Measurements from ENCODE around the gene CARD9. TPM values are rescaled to one million over a fixed set of nuclear protein-coding genes. Genes with fewer than 3 reads are reported as not detected.

The CARD9 gene
- total RNA-seq, 4 donors from 2014 or later: 2.3 to 7.4 (median 3.3) TPM

DNA sequence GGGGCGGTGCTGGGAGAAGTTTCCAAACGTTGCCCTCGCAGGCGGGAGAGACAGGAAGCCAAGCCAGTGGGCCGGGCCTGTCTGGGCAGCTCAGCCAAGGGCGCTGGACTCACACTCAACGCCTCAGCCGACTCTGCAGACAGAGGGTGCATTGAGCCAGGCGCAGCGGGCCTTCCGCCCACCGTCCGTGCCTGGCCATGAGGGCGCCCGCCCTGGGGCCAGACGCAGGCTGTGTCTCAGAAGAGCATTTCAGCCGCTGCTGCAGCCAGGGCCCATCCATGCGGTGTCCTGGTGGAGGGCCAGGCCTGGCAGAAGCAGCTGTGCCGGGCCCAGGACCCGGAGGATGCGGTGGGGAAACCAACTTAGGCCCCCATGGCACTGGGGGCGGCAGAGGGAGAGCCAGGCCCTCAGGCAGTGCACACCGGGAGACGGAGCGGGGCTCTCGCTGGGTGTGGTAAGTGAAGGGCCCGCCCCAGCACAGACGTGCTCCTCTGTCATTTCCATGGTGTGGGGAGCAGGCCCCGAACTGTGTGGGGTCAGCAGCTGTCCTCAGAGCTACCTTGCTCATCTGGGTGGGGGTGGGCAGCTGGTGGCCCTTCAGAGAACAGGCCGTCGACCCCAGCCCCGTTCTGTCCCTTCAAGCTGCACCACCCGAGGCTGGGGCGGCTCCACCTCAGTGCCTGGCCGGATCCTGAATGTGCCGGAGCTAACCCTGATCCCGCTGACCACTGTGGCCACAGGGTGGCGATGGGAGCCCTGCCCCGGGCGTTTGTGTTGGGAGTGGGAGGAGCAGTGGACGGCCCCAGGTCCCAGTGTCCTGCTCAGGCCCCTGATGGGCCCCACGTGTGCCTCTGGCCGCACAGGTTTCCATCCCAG is 27.9 kb downstream of the CARD9 start:
- peak in 1 of 2 donors; percentile 88 for DNase-seq (ENCODE audit: low spot score in 2 of 2)
- TF ChIP-seq, protein P1, sequence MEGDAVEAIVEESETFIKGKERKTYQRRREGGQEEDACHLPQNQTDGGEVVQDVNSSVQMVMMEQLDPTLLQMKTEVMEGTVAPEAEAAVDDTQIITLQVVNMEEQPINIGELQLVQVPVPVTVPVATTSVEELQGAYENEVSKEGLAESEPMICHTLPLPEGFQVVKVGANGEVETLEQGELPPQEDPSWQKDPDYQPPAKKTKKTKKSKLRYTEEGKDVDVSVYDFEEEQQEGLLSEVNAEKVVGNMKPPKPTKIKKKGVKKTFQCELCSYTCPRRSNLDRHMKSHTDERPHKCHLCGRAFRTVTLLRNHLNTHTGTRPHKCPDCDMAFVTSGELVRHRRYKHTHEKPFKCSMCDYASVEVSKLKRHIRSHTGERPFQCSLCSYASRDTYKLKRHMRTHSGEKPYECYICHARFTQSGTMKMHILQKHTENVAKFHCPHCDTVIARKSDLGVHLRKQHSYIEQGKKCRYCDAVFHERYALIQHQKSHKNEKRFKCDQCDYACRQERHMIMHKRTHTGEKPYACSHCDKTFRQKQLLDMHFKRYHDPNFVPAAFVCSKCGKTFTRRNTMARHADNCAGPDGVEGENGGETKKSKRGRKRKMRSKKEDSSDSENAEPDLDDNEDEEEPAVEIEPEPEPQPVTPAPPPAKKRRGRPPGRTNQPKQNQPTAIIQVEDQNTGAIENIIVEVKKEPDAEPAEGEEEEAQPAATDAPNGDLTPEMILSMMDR (IDR thresholded peaks at IDR 0.05): peak; percentile 6 to 27
- no peak for TF ChIP-seq EP300 (IDR thresholded peaks at IDR 0.05)
- TF ChIP-seq POLR2A (IDR thresholded peaks at IDR 0.05): no peak
- peak in 1 of 3 donors; percentile 27 for TF ChIP-seq POLR2AphosphoS5 (IDR thresholded peaks at IDR 0.05)
- H3K36me3 ChIP-seq: peaks cover 9% of the 10 kb centered on the region

GRCh38 chr9:136344544-136345280 is 28.8 kb downstream of the CARD9 start:
- Histone ChIP-seq H3K9me3 (no peaks in the 10 kb centered on the region), H3K36me3 (peaks cover 9% of the 10 kb centered on the region), H3K4me3 (peak overlapping the region; percentile 21), H3K4me1 (peaks cover 48% of the 10 kb centered on the region), H3K27me3 (no peaks in the 10 kb centered on the region), H3K27ac (no peak overlapping the region)
- no peak for TF ChIP-seq POLR2A (IDR thresholded peaks at IDR 0.05)
- TF ChIP-seq, protein P1 (IDR thresholded peaks at IDR 0.05): no peak
- no peak for TF ChIP-seq POLR2AphosphoS5 (IDR thresholded peaks at IDR 0.05)
- TF ChIP-seq EP300 (IDR thresholded peaks at IDR 0.05): no peak
- WGBS: 64% methylated on average over 18 of the region's 21 CpGs
- no peak for DNase-seq (ENCODE audit: low spot score in 2 of 2)

More for the DNA sequence above, 27.9 kb downstream of the CARD9 start:
- no peaks in the 10 kb centered on the region for H3K9me3 ChIP-seq
- peaks cover 48% of the 10 kb centered on the region for H3K4me1 ChIP-seq
- no peaks in the 10 kb centered on the region for H3K27me3 ChIP-seq
- H3K4me3 ChIP-seq: peak overlapping the region; percentile 21
- WGBS: 20% methylated on average over 17 of the region's 43 CpGs
- H3K27ac ChIP-seq: no peak overlapping the region

GRCh38 chr9:136343884-136344269 is 29.6 kb downstream of the CARD9 start:
- no peak overlapping the region for H3K27ac ChIP-seq
- peaks cover 5% of the 10 kb centered on the region for H3K36me3 ChIP-seq
- H3K4me3 ChIP-seq: no peak overlapping the region
- peaks cover 48% of the 10 kb centered on the region for H3K4me1 ChIP-seq
- no peaks in the 10 kb centered on the region for H3K9me3 ChIP-seq
- TF ChIP-seq EP300 (IDR thresholded peaks at IDR 0.05) (no peak), POLR2AphosphoS5 (IDR thresholded peaks at IDR 0.05) (no peak), POLR2A (IDR thresholded peaks at IDR 0.05) (no peak)
- TF ChIP-seq, protein P1 (IDR thresholded peaks at IDR 0.05): no peak
- no peaks in the 10 kb centered on the region for H3K27me3 ChIP-seq
- DNase-seq (ENCODE audit: low spot score in 2 of 2): no peak
- WGBS: 97% methylated on average over 22 of the region's 24 CpGs

DNA sequence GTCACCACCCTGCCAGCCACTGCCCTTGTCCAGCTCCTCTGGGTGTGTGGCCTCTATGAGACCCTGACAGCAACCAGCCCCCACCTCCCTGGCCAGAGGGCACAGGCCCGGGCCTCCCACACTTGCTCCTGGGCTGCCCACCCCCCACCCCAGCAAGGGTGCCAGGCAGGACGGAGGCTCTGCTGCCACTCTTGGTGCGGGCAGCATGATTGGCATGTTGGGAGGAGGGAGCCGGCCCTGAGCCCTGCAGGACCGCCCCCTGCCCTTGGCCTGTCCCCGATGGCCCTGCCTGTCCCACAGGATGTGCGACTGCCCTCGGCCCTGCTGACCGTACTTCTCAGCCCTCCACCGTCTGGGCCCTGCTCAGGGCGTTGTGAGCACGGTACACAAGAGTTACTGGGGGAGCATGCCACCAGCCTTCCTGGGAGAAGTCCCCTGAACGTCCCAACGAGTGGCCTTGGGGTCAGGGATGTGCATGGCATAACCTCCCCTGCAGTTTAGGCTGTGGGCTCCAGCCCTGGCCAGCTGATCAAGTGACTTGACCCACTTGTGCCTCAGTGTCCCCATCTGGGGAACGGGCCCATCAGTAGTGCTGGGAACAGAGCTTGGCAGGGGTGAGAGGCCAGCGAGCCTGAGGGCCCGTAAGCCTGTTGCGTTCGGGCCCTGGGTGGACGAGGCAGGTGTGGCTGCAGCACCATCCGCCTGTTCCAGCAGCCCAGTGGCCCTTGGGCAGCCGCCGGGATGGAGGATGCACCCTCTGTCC is 30.2 kb downstream of the CARD9 start:
- TF ChIP-seq, protein P1 (IDR thresholded peaks at IDR 0.05): no peak
- TF ChIP-seq POLR2AphosphoS5 (IDR thresholded peaks at IDR 0.05) (no peak), EP300 (IDR thresholded peaks at IDR 0.05) (no peak), POLR2A (IDR thresholded peaks at IDR 0.05) (no peak)
- Histone ChIP-seq H3K4me1 (peaks cover 48% of the 10 kb centered on the region), H3K4me3 (peak overlapping the region; percentile 52), H3K27ac (no peak overlapping the region), H3K9me3 (no peaks in the 10 kb centered on the region), H3K36me3 (peaks cover 9% of the 10 kb centered on the region), H3K27me3 (no peaks in the 10 kb centered on the region)
- WGBS: 71% methylated on average over 9 of the region's 23 CpGs
- no peak for DNase-seq (ENCODE audit: low spot score in 2 of 2)

Data from suprapubic skin (tissue), 4 donors.